HCT116 (cell line): ENCODE results near the gene R3HCC1L. TPM values are rescaled to one million over a fixed set of nuclear protein-coding genes. Genes with fewer than 3 reads are reported as not detected.

Source experiments
- ATAC-seq: fragments of 200-7000 bp; cut with Tn5 transposase; 2 replicates; pipeline ENCODE4 v1.9.1; 2020; ENCODE audit warnings: mild to moderate bottlenecking, moderate library complexity
- BruUV-seq: library from RNA; stranded (reverse); fragments of 400-500 nt; replicated peaks from 2 replicates; lab custom pipeline; 2021; lab: Mats Ljungman, UMichigan
- CTCF ChIA-PET: fragments of 300-600 bp; sonication (Branson Sonifier 250); formaldehyde crosslinking; loops from one replicate; lab custom pipeline; 2021; ENCODE audit warnings: antibody characterized with exemption; lab: Charles Lee
- POLR2A ChIA-PET: fragments of 300-600, 350-600 bp; sonication (Branson Sonifier 250); formaldehyde crosslinking; loops from one replicate; lab custom pipeline; 2021; ENCODE audit warnings: antibody characterized with exemption; lab: Charles Lee
- RAD21 ChIA-PET, 2 experiments: fragments of 300-600 bp; sonication (Branson Sonifier 250); formaldehyde crosslinking; loops; one replicate each; lab custom pipeline; 2023; ENCODE audit warnings: low total read pairs in 2 of 2; ENCODE audit not compliant: uncharacterized antibody in 2 of 2, unreplicated experiment in 2 of 2, low non-redundant PET in 1 of 2; lab: Charles Lee
- DNase-seq: peaks from one replicate; pipeline ENCODE4 v3.0.0-alpha.2; 2010; ENCODE audit warnings: low read depth, low spot score
- H2AFZ ChIP-seq: fragments of 200-600 bp; shearing (Covaris generic), sonication (generic); 2 replicates; pipeline ENCODE4 v1.6.1; 2017; ENCODE audit warnings: low read depth, mixed run types, mixed read lengths, antibody characterized with exemption, low read length; ENCODE audit not compliant: poor library complexity, severe bottlenecking
- H3K27ac ChIP-seq: 2 replicates; pipeline ENCODE4 v1.5.1; 2012; ENCODE audit warnings: low read depth, low read length
- H3K27me3 ChIP-seq: fragments of 200-600 bp; sonication (generic); 2 replicates; pipeline ENCODE4 v1.6.1; 2016; ENCODE audit warnings: mixed run types, low read length, mixed read lengths; ENCODE audit not compliant: insufficient read depth
- H3K36me3 ChIP-seq, 2 experiments: fragments of 200-500 bp in 1 of 2; fragments of 200-600 bp in 1 of 2; sonication (Bioruptor generic) in 1 of 2; sonication (generic) in 1 of 2; 2 replicates each; pipeline versions ENCODE4 v1.5.1 to v1.6.1; 2014 to 2016; ENCODE audit warnings: low read length in 2 of 2, inconsistent platforms in 1 of 2, mixed read lengths in 1 of 2, mixed run types in 1 of 2; ENCODE audit not compliant: insufficient read depth in 2 of 2, control insufficient read depth in 1 of 2
- H3K4me1 ChIP-seq, 2 experiments: fragments of 200-600 bp in 1 of 2; sonication (generic) in 1 of 2; 2 replicates each; pipeline versions ENCODE4 v1.5.1 to v1.6.1; 2012 to 2017; ENCODE audit warnings: low read length in 2 of 2, inconsistent platforms in 1 of 2, mild to moderate bottlenecking in 1 of 2, mixed read lengths in 1 of 2, mixed run types in 1 of 2, moderate library complexity in 1 of 2; ENCODE audit not compliant: insufficient read depth in 2 of 2, control insufficient read depth in 1 of 2
- H3K4me2 ChIP-seq: fragments of 200-600 bp; sonication (generic); 2 replicates; pipeline ENCODE4 v1.6.1; 2017; ENCODE audit warnings: mixed run types, low read length, mixed read lengths
- H3K4me3 ChIP-seq, 2 experiments: fragments of 200-600 bp in 1 of 2; sonication (generic) in 1 of 2; replicated peaks in 1 of 2; 2 replicates each; pipeline ENCODE4 v1.5.1; 2011 to 2016; ENCODE audit warnings: low read length in 2 of 2, control low read depth in 1 of 2, low read depth in 1 of 2, mild to moderate bottlenecking in 1 of 2, mixed read lengths in 1 of 2, mixed run types in 1 of 2
- H3K79me2 ChIP-seq: fragments of 200-600 bp; sonication (generic); 2 replicates; pipeline ENCODE4 v1.6.1; 2017; ENCODE audit warnings: mild to moderate bottlenecking, mixed run types, low read length, moderate library complexity, mixed read lengths; ENCODE audit not compliant: insufficient read depth
- H3K9ac ChIP-seq: fragments of 200-600 bp; sonication (generic); 2 replicates; pipeline ENCODE4 v1.6.1; 2016; ENCODE audit warnings: low read length, mixed read lengths
- H3K9me2 ChIP-seq: fragments of 200-600 bp; sonication (generic), shearing (Covaris generic); 2 replicates; pipeline ENCODE4 v1.6.1; 2017; ENCODE audit warnings: mixed run types, mild to moderate bottlenecking, moderate library complexity; ENCODE audit not compliant: insufficient read depth
- H3K9me3 ChIP-seq, 2 experiments: fragments of 200-500 bp in 1 of 2; fragments of 200-600 bp in 1 of 2; sonication (Bioruptor generic) in 1 of 2; sonication (generic) in 1 of 2; 2 replicates each; pipeline ENCODE4 v1.6.1; 2014 to 2017; ENCODE audit warnings: low read length in 2 of 2, mixed read lengths in 2 of 2, inconsistent platforms in 1 of 2, low read depth in 1 of 2, mild to moderate bottlenecking in 1 of 2, mixed run types in 1 of 2, moderate library complexity in 1 of 2; ENCODE audit not compliant: control insufficient read depth in 1 of 2, insufficient read depth in 1 of 2
- H4K20me1 ChIP-seq: fragments of 200-600 bp; sonication (generic), shearing (Covaris generic); 2 replicates; pipeline ENCODE4 v1.6.1; 2017; ENCODE audit warnings: mixed run types, mild to moderate bottlenecking, moderate library complexity; ENCODE audit not compliant: insufficient read depth
- CBX3 ChIP-seq: IDR thresholded peaks from 2 replicates; pipeline ENCODE4 v1.6.1; 2012; ENCODE audit warnings: low read depth
- CEBPB ChIP-seq: IDR thresholded peaks from 2 replicates; pipeline ENCODE4 v1.6.1; 2012; ENCODE audit warnings: low read depth
- ELF1 ChIP-seq: IDR thresholded peaks from 2 replicates; pipeline ENCODE4 v1.6.1; 2012; ENCODE audit warnings: low read depth, borderline replicate concordance
- EZH2 ChIP-seq: fragments of 200-600 bp; sonication (generic); IDR thresholded peaks from 2 replicates; pipeline ENCODE4 v1.6.1; 2017; ENCODE audit warnings: antibody characterized with exemption, mixed run types
- EZH2phosphoT487 ChIP-seq: fragments of 200-600 bp; IDR thresholded peaks from 2 replicates; pipeline ENCODE4 v1.6.1; 2018; ENCODE audit warnings: antibody characterized with exemption, borderline replicate concordance
- JUND ChIP-seq: IDR thresholded peaks from 2 replicates; pipeline ENCODE4 v1.6.1; 2012
- POLR2A ChIP-seq: IDR thresholded peaks from 2 replicates; pipeline ENCODE4 v1.7.0; 2011; ENCODE audit warnings: borderline replicate concordance; ENCODE audit not compliant: insufficient read depth, insufficient read length; ENCODE audit errors: extremely low read depth
- POLR2AphosphoS5 ChIP-seq: IDR thresholded peaks from 2 replicates; pipeline ENCODE4 v1.6.1; 2011; ENCODE audit warnings: mild to moderate bottlenecking, low read depth, low read length, moderate library complexity
- RAD21 ChIP-seq: IDR thresholded peaks from 2 replicates; pipeline ENCODE4 v1.6.1; 2012; ENCODE audit warnings: low read depth, mild to moderate bottlenecking
- SP1 ChIP-seq: IDR thresholded peaks from 2 replicates; pipeline ENCODE4 v1.6.1; 2012; ENCODE audit warnings: low read depth
- YY1 ChIP-seq: IDR thresholded peaks from 2 replicates; pipeline ENCODE4 v1.6.1; 2011; ENCODE audit warnings: low read length, low read depth, moderate library complexity, mild to moderate bottlenecking; ENCODE audit not compliant: insufficient replicate concordance; ENCODE audit errors: extremely low read depth
- ZNF274 ChIP-seq: fragments of 200-500 bp; sonication (Bioruptor generic); IDR thresholded peaks from 2 replicates; pipeline ENCODE4 v1.6.1; 2014; ENCODE audit warnings: mild to moderate bottlenecking, low read depth, low read length, inconsistent platforms
- intact Hi-C: fragments of 100-400 bp; cut with micrococcal nuclease; formaldehyde crosslinking; loops from 2 replicates; pipeline ENCODE4 v1.10.0; 2022
- total RNA-seq: library from RNA; stranded (reverse); gene quantifications from one replicate; pipeline ENCODE4 v1.2.1, GENCODE V29; 2021; ENCODE audit not compliant: unreplicated experiment
- TF ChIP-seq, protein P1 (sequence below): IDR thresholded peaks from 2 replicates; pipeline ENCODE4 v1.6.1; 2012
- TF ChIP-seq, protein P2 (sequence below), 3 experiments: fragments of 200-600 bp in 1 of 3; sonication (generic) in 1 of 3; IDR thresholded peaks in 2 of 3; conservative IDR thresholded peaks in 1 of 3; 2 replicates each; pipeline ENCODE4 v1.5.1; 2012 to 2017; ENCODE audit warnings: low read depth in 2 of 3, low read length in 2 of 3, antibody characterized with exemption in 1 of 3, borderline replicate concordance in 1 of 3, control low read depth in 1 of 3, mild to moderate bottlenecking in 1 of 3, mixed read lengths in 1 of 3, mixed run types in 1 of 3, moderate library complexity in 1 of 3; ENCODE audit not compliant: insufficient read depth in 1 of 3
- TF ChIP-seq, protein P3 (sequence below): IDR thresholded peaks from 2 replicates; pipeline ENCODE4 v1.6.1; 2011; ENCODE audit warnings: mild to moderate bottlenecking, low read length, moderate library complexity; ENCODE audit not compliant: insufficient replicate concordance; ENCODE audit errors: extremely low read depth

The R3HCC1L gene
- total RNA-seq, 1 experiment from 2014 or later: 9.3 TPM

DNA sequence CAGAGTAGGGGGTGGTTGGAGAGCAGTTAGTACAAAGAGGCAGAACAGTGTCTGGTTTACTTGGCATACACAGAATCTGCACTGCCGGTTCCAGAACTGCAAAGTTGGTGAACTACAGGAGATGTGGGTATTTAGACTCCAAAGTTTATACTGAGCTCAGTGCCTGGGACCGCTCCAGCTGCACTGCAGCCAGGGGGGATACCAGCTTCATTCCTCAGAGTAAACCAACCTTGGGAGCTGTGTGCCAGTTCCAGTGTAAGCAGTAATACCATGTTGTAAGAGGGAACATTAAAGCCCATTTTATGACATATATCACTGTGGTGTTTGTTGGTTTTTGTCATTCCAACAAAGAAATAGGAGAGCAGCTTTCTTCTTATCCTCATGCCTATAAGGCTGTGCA, 110.1 kb downstream of the R3HCC1L start:
- H3K9ac ChIP-seq: no peak overlapping the region
- intact Hi-C loops: no loop called here
- no peaks in the 10 kb centered on the region for H3K27me3 ChIP-seq
- H3K9me2 ChIP-seq: no peaks in the 10 kb centered on the region
- H3K79me2 ChIP-seq: no peaks in the 10 kb centered on the region
- H3K4me3 ChIP-seq: no peak overlapping the region
- TF ChIP-seq POLR2A (no peak), SP1 (no peak), JUND (no peak), EZH2 (no peak), CBX3 (no peak)
- H3K4me2 ChIP-seq: no peak overlapping the region
- H3K27ac ChIP-seq: no peak overlapping the region
- CTCF ChIA-PET: interaction anchor here (4.1 kb wide), 1 partner anchor 65 kb away, joined by 24 read pairs; no protein-coding TSS in a partner anchor
- no peaks in the 10 kb centered on the region for H3K4me1 ChIP-seq
- peaks cover 6 to 8% of the 10 kb centered on the region in 2 experiments; a peak in 2 of 4 replicates for H3K36me3 ChIP-seq
- RAD21 ChIA-PET: no interaction called here
- BruUV-seq: no TSS peak
- ATAC-seq: no peak
- POLR2A ChIA-PET: no interaction called here
- H4K20me1 ChIP-seq: no peaks in the 10 kb centered on the region; the same call in 1 of the 2 replicates
- no peak for DNase-seq
- H2AFZ ChIP-seq: no peak overlapping the region
- no peaks in the 10 kb centered on the region for H3K9me3 ChIP-seq

DNA sequence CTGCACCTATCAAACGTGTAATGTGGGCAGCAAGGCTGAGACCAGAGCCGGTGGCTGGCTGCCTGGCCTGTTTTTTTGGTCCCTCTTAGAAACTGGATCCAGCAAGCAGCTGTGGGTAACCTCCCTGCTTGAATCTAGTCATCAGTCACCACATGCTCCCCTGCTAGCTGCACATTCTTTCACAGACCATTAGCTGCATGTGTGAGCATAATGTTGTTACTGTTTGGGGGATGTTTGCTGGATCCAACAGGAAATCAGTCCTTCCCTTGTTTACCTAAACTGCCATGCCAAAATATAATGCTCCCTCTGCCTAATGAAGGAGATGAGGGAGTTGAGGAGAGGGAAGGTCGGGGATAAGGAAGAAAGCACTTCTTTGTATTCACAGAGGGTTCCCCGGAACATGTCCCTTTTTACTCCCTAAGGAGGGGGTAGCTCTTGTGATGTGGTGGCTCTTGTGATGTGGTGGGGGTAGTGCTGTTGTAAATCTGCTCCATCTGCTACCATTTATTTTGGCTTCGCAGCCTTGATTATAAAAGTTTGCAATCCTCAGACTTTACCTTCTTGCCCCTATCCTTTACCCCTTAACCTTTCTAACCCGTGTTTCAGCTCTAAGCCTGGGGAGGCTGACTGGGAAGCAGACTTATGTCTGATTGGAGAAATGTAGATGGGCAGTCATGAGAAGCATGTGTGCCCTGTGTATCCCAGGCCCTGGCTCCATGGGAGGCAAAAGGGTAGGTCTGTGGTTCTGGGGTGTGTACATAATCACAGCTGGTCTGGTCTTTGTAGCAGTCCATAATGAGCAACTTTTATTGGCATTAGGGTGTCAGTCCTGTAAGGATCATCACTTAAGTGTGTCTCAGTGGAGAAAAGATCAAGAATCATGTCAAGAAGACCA, 112.7 kb downstream of the R3HCC1L start:
- Histone ChIP-seq H3K4me3 (no peak overlapping the region), H3K4me1 (no peaks in the 10 kb centered on the region), H2AFZ (no peak overlapping the region), H3K79me2 (no peaks in the 10 kb centered on the region), H3K4me2 (no peak overlapping the region), H3K9me3 (no peaks in the 10 kb centered on the region), H3K9ac (no peak overlapping the region), H4K20me1 (no peaks in the 10 kb centered on the region; the same call in 1 of the 2 replicates), H3K9me2 (no peaks in the 10 kb centered on the region), H3K27ac (no peak overlapping the region), H3K36me3 (peaks cover 6 to 8% of the 10 kb centered on the region in 2 experiments; a peak in 2 of 4 replicates), H3K27me3 (no peaks in the 10 kb centered on the region)
- DNase-seq (no peak), ATAC-seq (no peak)
- intact Hi-C loops: no loop called here
- BruUV-seq: no TSS peak
- CTCF ChIA-PET: interaction anchor here (1.1 kb wide), 1 partner anchor 62 kb away, joined by 7 read pairs; no protein-coding TSS in a partner anchor
- RAD21 ChIA-PET: no interaction called here
- POLR2A ChIA-PET: no interaction called here
- TF ChIP-seq RAD21 (no peak), SP1 (no peak), ZNF274 (no peak), CEBPB (no peak), ELF1 (no peak), EZH2phosphoT487 (no peak), CBX3 (no peak), POLR2AphosphoS5 (no peak), POLR2A (no peak), YY1 (no peak)
- TF ChIP-seq, protein P1, sequence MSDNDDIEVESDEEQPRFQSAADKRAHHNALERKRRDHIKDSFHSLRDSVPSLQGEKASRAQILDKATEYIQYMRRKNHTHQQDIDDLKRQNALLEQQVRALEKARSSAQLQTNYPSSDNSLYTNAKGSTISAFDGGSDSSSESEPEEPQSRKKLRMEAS: no peak
- TF ChIP-seq, protein P2, sequence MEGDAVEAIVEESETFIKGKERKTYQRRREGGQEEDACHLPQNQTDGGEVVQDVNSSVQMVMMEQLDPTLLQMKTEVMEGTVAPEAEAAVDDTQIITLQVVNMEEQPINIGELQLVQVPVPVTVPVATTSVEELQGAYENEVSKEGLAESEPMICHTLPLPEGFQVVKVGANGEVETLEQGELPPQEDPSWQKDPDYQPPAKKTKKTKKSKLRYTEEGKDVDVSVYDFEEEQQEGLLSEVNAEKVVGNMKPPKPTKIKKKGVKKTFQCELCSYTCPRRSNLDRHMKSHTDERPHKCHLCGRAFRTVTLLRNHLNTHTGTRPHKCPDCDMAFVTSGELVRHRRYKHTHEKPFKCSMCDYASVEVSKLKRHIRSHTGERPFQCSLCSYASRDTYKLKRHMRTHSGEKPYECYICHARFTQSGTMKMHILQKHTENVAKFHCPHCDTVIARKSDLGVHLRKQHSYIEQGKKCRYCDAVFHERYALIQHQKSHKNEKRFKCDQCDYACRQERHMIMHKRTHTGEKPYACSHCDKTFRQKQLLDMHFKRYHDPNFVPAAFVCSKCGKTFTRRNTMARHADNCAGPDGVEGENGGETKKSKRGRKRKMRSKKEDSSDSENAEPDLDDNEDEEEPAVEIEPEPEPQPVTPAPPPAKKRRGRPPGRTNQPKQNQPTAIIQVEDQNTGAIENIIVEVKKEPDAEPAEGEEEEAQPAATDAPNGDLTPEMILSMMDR (IDR thresholded peaks at IDR 0.05 in 2 of 3, conservative IDR thresholded peaks at IDR 0.05 in 1 of 3; ENCODE audit: borderline replicate concordance in 1 of 3, insufficient read depth in 1 of 3, low read depth in 2 of 3, low read length in 2 of 3): no peak
- TF ChIP-seq, protein P3, sequence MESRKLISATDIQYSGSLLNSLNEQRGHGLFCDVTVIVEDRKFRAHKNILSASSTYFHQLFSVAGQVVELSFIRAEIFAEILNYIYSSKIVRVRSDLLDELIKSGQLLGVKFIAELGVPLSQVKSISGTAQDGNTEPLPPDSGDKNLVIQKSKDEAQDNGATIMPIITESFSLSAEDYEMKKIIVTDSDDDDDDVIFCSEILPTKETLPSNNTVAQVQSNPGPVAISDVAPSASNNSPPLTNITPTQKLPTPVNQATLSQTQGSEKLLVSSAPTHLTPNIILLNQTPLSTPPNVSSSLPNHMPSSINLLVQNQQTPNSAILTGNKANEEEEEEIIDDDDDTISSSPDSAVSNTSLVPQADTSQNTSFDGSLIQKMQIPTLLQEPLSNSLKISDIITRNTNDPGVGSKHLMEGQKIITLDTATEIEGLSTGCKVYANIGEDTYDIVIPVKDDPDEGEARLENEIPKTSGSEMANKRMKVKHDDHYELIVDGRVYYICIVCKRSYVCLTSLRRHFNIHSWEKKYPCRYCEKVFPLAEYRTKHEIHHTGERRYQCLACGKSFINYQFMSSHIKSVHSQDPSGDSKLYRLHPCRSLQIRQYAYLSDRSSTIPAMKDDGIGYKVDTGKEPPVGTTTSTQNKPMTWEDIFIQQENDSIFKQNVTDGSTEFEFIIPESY: no peak
